HG02588 (cell line): Measurements from ENCODE around the gene LRRN3.
"Not testable (repeated sequence)": the region's sequence is repeated elsewhere in the genome, so short reads cannot be mapped to it uniquely, and the experiment has no call there.

ENCODE experiments used
- ATAC-seq: cut with Tn5 transposase; IDR thresholded peaks from one replicate; pipeline ENCODE4 v1.9.1; 2021; ENCODE audit warnings: mild to moderate bottlenecking, moderate library complexity; ENCODE audit not compliant: unreplicated experiment

Gene LRRN3

GRCh38 chr7:111090846-111091245 is at the start of gene LRRN3:
Gene LRRN3 (plus strand): TSS chr7:111091127. CDS start chr7:111122773, 31,646 bp downstream.
- ATAC-seq = no peak

GRCh38 chr7:111041577-111041976 is 49.4 kb upstream of the LRRN3 start:
- ATAC-seq = no peak

- ATAC-seq = no peak
Measured at GRCh38 chr7:111042842-111043241, 48.1 kb upstream of the LRRN3 start.

GRCh38 chr7:111043561-111043960 is 47.4 kb upstream of the LRRN3 start:
- peak; percentile 75 for ATAC-seq

- ATAC-seq = no peak
Measured at GRCh38 chr7:111045449-111045848, 45.5 kb upstream of the LRRN3 start.

- no peak for ATAC-seq
Measured at GRCh38 chr7:111047595-111047994, 43.3 kb upstream of the LRRN3 start.

- no peak for ATAC-seq
Measured at GRCh38 chr7:111049971-111050680, 40.8 kb upstream of the LRRN3 start.

- no peak for ATAC-seq
Measured at GRCh38 chr7:111050875-111051416, 40.0 kb upstream of the LRRN3 start.

GRCh38 chr7:111051832-111052231 is 39.1 kb upstream of the LRRN3 start:
- no peak for ATAC-seq

- no peak for ATAC-seq
Measured at GRCh38 chr7:111053035-111053434, 37.9 kb upstream of the LRRN3 start.

GRCh38 chr7:111056371-111056770 is 34.6 kb upstream of the LRRN3 start:
- ATAC-seq = no peak

- ATAC-seq = no peak
Measured at GRCh38 chr7:111057066-111057465, 33.9 kb upstream of the LRRN3 start.

- ATAC-seq = no peak
Measured at GRCh38 chr7:111059833-111060232, 31.1 kb upstream of the LRRN3 start.

- no peak for ATAC-seq
Measured at GRCh38 chr7:111063166-111063565, 27.8 kb upstream of the LRRN3 start.

- ATAC-seq = no peak
Measured at GRCh38 chr7:111067251-111067650, 23.7 kb upstream of the LRRN3 start.

GRCh38 chr7:111067682-111068081 is 23.2 kb upstream of the LRRN3 start:
- ATAC-seq = no peak

- ATAC-seq = no peak
Measured at GRCh38 chr7:111068618-111069017, 22.3 kb upstream of the LRRN3 start.

- ATAC-seq = no peak
Measured at GRCh38 chr7:111071556-111071955, 19.4 kb upstream of the LRRN3 start.

- ATAC-seq = not testable (repeated sequence)
Measured at GRCh38 chr7:111072658-111073057, 18.3 kb upstream of the LRRN3 start.

GRCh38 chr7:111074071-111074747 is 16.7 kb upstream of the LRRN3 start:
- ATAC-seq = peak; percentile 49

- no peak for ATAC-seq
Measured at GRCh38 chr7:111074748-111075146, 16.2 kb upstream of the LRRN3 start.

GRCh38 chr7:111075498-111075897 is 15.4 kb upstream of the LRRN3 start:
- ATAC-seq = no peak
